AG10803 (cell line): ENCODE results near the gene ZDBF2.

Experiments
- DNase-seq: peaks from one replicate; pipeline ENCODE4 v3.0.0; 2010; ENCODE audit warnings: low read depth
- H3K4me3 ChIP-seq: 2 replicates; pipeline ENCODE4 v1.5.1; 2011; ENCODE audit warnings: mild to moderate bottlenecking, low read length, control low read depth
- CTCF ChIP-seq: conservative IDR thresholded peaks from 2 replicates; pipeline ENCODE4 v1.5.1; 2011; ENCODE audit warnings: mild to moderate bottlenecking, low read length, control low read depth, inconsistent platforms

ZDBF2 gene

GRCh38 chr2:206361407-206362045 is 87.1 kb downstream of the ZDBF2 start:
- TF ChIP-seq CTCF = no peak
- DNase-seq = no peak
- no peak overlapping the region for H3K4me3 ChIP-seq
